H1 (cell line): Measurements from ENCODE around the gene MEI1. TPM values are rescaled to one million over a fixed set of nuclear protein-coding genes. Genes with fewer than 3 reads are reported as not detected.
A peak's percentile ranks its signal among the peaks of the same experiment; 100 is the strongest.

Experiments used
- BCL11A ChIP-seq, 2 experiments: IDR thresholded peaks; one replicate each; pipeline ENCODE4 v1.6.1; 2011; ENCODE audit warnings: low read depth in 2 of 2, low read length in 2 of 2, mild to moderate bottlenecking in 2 of 2
- BRCA1 ChIP-seq: IDR thresholded peaks from 2 replicates; pipeline ENCODE4 v1.6.1; 2012; ENCODE audit warnings: low read depth, low read length, improper control_type of control experiment
- CBX8 ChIP-seq: fragments of 300-800, 300-1000 bp; sonication (generic); IDR thresholded peaks from 2 replicates; pipeline ENCODE4 v1.7.1; 2016; ENCODE audit warnings: low read depth, low read length, borderline replicate concordance
- CEBPB ChIP-seq: IDR thresholded peaks from 2 replicates; pipeline ENCODE4 v1.6.1; 2012; ENCODE audit warnings: low read depth, low read length
- CTBP2 ChIP-seq: IDR thresholded peaks from 2 replicates; pipeline ENCODE4 v1.7.0; 2011; ENCODE audit warnings: borderline replicate concordance, mild to moderate bottlenecking, moderate library complexity, mixed read lengths, low read length; ENCODE audit not compliant: insufficient read depth, insufficient read length
- E2F6 ChIP-seq: IDR thresholded peaks from 2 replicates; pipeline ENCODE4 v1.6.1; 2012; ENCODE audit warnings: inconsistent platforms
- GABPA ChIP-seq: IDR thresholded peaks from 2 replicates; pipeline ENCODE4 v1.6.1; 2011; ENCODE audit warnings: mild to moderate bottlenecking, low read length, moderate library complexity, borderline replicate concordance; ENCODE audit not compliant: insufficient read depth
- HDAC2 ChIP-seq, 2 experiments: fragments of 300-600 bp in 1 of 2; sonication (generic) in 1 of 2; IDR thresholded peaks; 2 replicates each; pipeline ENCODE4 v1.6.1; 2011 to 2012; ENCODE audit warnings: low read depth in 2 of 2, low read length in 2 of 2, mild to moderate bottlenecking in 2 of 2, moderate library complexity in 2 of 2, borderline replicate concordance in 1 of 2, inconsistent platforms in 1 of 2
- JUND ChIP-seq: IDR thresholded peaks from 2 replicates; pipeline ENCODE4 v1.6.1; 2011; ENCODE audit warnings: mild to moderate bottlenecking, improper control_type of control experiment, low read length
- KDM1A ChIP-seq: fragments of 200-600, 300-600 bp; sonication (generic); IDR thresholded peaks from 2 replicates; pipeline ENCODE4 v1.7.1; 2016; ENCODE audit warnings: mild to moderate bottlenecking, low read length, borderline replicate concordance
- KDM4A ChIP-seq: IDR thresholded peaks from one replicate; pipeline ENCODE4 v1.7.1; 2012; ENCODE audit warnings: low read depth, mild to moderate bottlenecking, moderate library complexity, low read length, inconsistent platforms; ENCODE audit not compliant: severe bottlenecking
- MAX ChIP-seq: IDR thresholded peaks from 2 replicates; pipeline ENCODE4 v1.6.1; 2012; ENCODE audit warnings: inconsistent platforms
- NRF1 ChIP-seq: IDR thresholded peaks from 2 replicates; pipeline ENCODE4 v1.6.1; 2011; ENCODE audit warnings: mild to moderate bottlenecking, low read depth, low read length, improper control_type of control experiment
- POLR2A ChIP-seq, 2 experiments: IDR thresholded peaks; 1 replicate in 1 of 2; 2 replicates in 1 of 2; pipeline ENCODE4 v1.6.1; 2011; ENCODE audit warnings: low read depth in 2 of 2, low read length in 2 of 2, mild to moderate bottlenecking in 2 of 2; ENCODE audit errors: control extremely low read depth in 1 of 2
- POLR2AphosphoS5 ChIP-seq: IDR thresholded peaks from 2 replicates; pipeline ENCODE4 v1.6.1; 2011; ENCODE audit warnings: low read depth, low read length
- RBBP5 ChIP-seq: IDR thresholded peaks from 2 replicates; pipeline ENCODE4 v1.7.1; 2012; ENCODE audit warnings: low read depth, mild to moderate bottlenecking, inconsistent platforms, low read length, moderate library complexity, borderline replicate concordance
- SUZ12 ChIP-seq: fragments of 200-600 bp; sonication (generic); IDR thresholded peaks from 2 replicates; pipeline ENCODE4 v1.6.1; 2012; ENCODE audit warnings: mild to moderate bottlenecking, inconsistent platforms, low read length, moderate library complexity, mixed read lengths
- TBP ChIP-seq: IDR thresholded peaks from 2 replicates; pipeline ENCODE4 v1.6.1; 2011; ENCODE audit warnings: low read depth, low read length, improper control_type of control experiment
- TEAD4 ChIP-seq: IDR thresholded peaks from 2 replicates; pipeline ENCODE4 v1.6.1; 2012; ENCODE audit warnings: low read depth, low read length, inconsistent platforms, mixed read lengths
- USF2 ChIP-seq: IDR thresholded peaks from 2 replicates; pipeline ENCODE4 v1.6.1; 2011; ENCODE audit warnings: low read length, improper control_type of control experiment
- ZNF274 ChIP-seq: IDR thresholded peaks from 2 replicates; pipeline ENCODE4 v1.7.0; 2012; ENCODE audit warnings: low read length, borderline replicate concordance; ENCODE audit errors: extremely low read depth
- polyA plus RNA-seq, 7 experiments: library from polyadenylated mRNA; depleted of rRNA in 3 of 7; stranded (reverse) in 5 of 7; unstranded in 2 of 7; fragments of >200 nt in 5 of 7; fragments of 200-250 nt in 2 of 7; gene quantifications; 1 replicate in 5 of 7; 2 replicates in 1 of 7; 4 replicates in 1 of 7; pipeline versions ENCODE4 v1.2.1 to v1.2.3, GENCODE V29; 2011 to 2013; ENCODE audit warnings: missing spikeins in 2 of 7, mixed read lengths in 2 of 7
- total RNA-seq: library from RNA; stranded (reverse); fragmentation: NEBNext Ultra II Directional; extraction: Animal tissue kit (Norgen Biotek cat#: 25700); gene quantifications from 2 replicates; pipeline ENCODE4 v1.2.1, GENCODE V29; 2021

Gene MEI1
- total and polyA plus RNA-seq, 2 of the 8 experiments (the other 6 are each of a cell fraction or from before 2014, with no cell fraction given), result 0.27 to 0.54 TPM

GRCh38 chr22:41800348-41801146, 101.2 kb downstream of the MEI1 start, which contains the start of gene CCDC134 (continued):
- peak; percentile 67 for TF ChIP-seq MAX
- TF ChIP-seq KDM4A, result peak; percentile 72
- TF ChIP-seq GABPA, result peak; percentile 85; the same call in 1 of the 2 replicates
- no peak for TF ChIP-seq CTBP2
- peak; percentile 93 for TF ChIP-seq POLR2AphosphoS5
- TF ChIP-seq POLR2A (IDR thresholded peaks at IDR 0.05; ENCODE audit: control extremely low read depth in 1 of 2, low read depth in 2 of 2, low read length in 2 of 2), result peak; percentile 83 to 94
- TF ChIP-seq NRF1, result no peak
- TF ChIP-seq BCL11A (IDR thresholded peaks at IDR 0.05; ENCODE audit: low read depth in 2 of 2, low read length in 2 of 2), result no peak
- no peak for TF ChIP-seq BRCA1
- TF ChIP-seq TEAD4, result no peak
- TF ChIP-seq JUND, result no peak
- peak; percentile 79 for TF ChIP-seq RBBP5
- TF ChIP-seq KDM1A, result no peak
- peak; percentile 60 for TF ChIP-seq E2F6
- TF ChIP-seq HDAC2 (IDR thresholded peaks at IDR 0.05; ENCODE audit: borderline replicate concordance in 1 of 2, low read depth in 2 of 2, low read length in 2 of 2), result 0 out of 4 replicates have a peak, but pooled peaks of 1 of the 2 experiments have one; percentile 40
- no peak for TF ChIP-seq ZNF274
- TF ChIP-seq CEBPB, result no peak; the same call in 1 of the 2 replicates
- TF ChIP-seq USF2, result no peak
- TF ChIP-seq SUZ12, result no peak
- TF ChIP-seq CBX8, result no peak
- TF ChIP-seq TBP, result peak; percentile 96
